H1 (cell line): Measurements from ENCODE around the gene B4GAT1. TPM values are rescaled to one million over a fixed set of nuclear protein-coding genes. Genes with fewer than 3 reads are reported as not detected.

Source experiments
- BRCA1 ChIP-seq: IDR thresholded peaks from 2 replicates; pipeline ENCODE4 v1.6.1; 2012; ENCODE audit warnings: low read depth, low read length, improper control_type of control experiment
- POU5F1 ChIP-seq: IDR thresholded peaks from 2 replicates; pipeline ENCODE4 v1.6.1; 2011; ENCODE audit warnings: low read depth, mild to moderate bottlenecking, low read length, moderate library complexity
- polyA plus RNA-seq, 7 experiments: library from polyadenylated mRNA; depleted of rRNA in 3 of 7; stranded (reverse) in 5 of 7; unstranded in 2 of 7; fragments of >200 nt in 5 of 7; fragments of 200-250 nt in 2 of 7; gene quantifications; 1 replicate in 5 of 7; 2 replicates in 1 of 7; 4 replicates in 1 of 7; pipeline versions ENCODE4 v1.2.1 to v1.2.3, GENCODE V29; 2011 to 2013; ENCODE audit warnings: missing spikeins in 2 of 7, mixed read lengths in 2 of 7
- total RNA-seq: library from RNA; stranded (reverse); fragmentation: NEBNext Ultra II Directional; extraction: Animal tissue kit (Norgen Biotek cat#: 25700); gene quantifications from 2 replicates; pipeline ENCODE4 v1.2.1, GENCODE V29; 2021

The B4GAT1 gene
- total and polyA plus RNA-seq, 2 of the 8 experiments (the other 6 are each of a cell fraction or from before 2014, with no cell fraction given), result 22.2 to 27.8 TPM

- TF ChIP-seq BRCA1 (no peak), POU5F1 (no peak)
Observed at GRCh38 chr11:66373265-66373664, 25.8 kb upstream of the B4GAT1 start (continued).
